HG03064 (cell line): ENCODE data around the gene UGT1A1.

ENCODE experiments used
- ATAC-seq: cut with Tn5 transposase; IDR thresholded peaks from one replicate; pipeline ENCODE4 v1.9.1; 2021; ENCODE audit warnings: low read depth; ENCODE audit not compliant: unreplicated experiment

Gene UGT1A1

DNA sequence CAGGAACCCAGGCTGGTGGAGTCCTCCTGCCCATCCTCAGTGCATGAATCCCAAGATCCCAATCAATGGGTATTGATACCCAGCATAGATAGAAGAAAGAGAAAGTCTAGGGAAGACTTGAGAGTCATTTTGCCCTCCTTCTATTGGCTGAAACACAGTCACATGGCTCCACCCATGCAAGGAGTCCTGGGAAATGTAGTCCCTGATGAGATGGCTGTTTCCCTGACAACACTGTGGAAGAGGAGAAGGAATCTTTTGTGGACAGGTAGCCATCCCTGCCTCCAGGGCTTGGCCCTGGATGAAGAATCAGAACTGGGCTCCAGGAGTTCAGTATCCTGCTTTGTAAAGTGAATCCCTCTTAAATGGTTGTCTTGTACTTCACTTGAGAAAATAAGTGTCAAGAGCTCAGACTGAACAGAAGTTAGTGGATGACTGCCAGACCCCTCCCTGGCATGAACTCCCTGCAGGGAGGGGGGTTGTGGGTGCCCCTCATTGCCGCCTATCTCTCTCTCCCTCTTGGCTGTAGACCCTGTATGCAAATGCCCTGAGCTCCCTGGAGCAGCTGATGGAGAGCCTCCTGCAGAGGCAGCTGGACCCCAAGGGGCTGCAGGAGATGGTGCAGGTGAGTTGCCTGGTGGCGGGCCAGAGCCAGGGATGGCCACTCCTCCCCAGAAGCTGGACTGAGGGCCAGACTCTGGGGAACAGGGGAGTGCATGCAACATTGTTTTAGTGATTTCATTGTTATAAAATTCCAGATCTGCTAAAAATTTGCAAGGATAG lies 54.2 kb downstream of the UGT1A1 start:
- no peak for ATAC-seq

DNA sequence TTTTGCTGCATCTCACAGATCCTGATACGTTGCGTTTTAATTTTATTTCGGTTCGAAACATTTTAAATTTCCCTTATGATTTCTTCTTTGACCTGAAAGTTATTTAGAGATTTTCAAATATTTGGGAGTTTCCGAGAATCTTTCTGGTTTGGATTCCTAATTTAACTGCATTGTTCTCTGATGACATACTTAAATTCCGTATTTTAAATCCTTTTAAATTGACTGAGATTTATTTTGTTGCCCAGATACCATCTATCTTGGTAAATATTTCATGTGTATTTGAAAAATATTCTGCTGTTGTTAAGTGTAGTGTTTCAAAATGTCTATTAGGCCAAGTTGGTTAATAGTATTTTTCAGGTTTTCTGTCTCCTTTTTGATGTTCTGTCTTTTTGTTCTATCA lies 55.8 kb downstream of the UGT1A1 start:
- no peak for ATAC-seq

DNA sequence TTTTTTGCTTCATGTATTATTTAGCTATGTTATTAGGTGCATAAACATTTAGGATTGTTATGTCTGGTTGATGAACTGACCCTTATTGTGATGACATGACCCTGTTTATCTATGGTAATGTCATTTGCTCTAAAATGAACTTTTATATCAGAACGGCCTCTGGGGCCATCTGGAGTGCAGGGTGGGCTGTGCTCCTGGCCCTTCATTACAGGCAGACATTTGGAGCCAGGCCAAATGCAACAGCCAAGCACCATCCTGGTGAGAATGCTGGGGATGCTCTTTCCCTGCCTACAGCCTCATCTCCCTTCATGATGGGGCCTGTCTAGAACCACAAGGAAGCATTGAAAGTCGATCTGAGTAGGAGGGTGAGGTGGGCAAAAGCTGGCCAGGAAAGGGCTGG lies 56.3 kb downstream of the UGT1A1 start:
- no peak for ATAC-seq

DNA sequence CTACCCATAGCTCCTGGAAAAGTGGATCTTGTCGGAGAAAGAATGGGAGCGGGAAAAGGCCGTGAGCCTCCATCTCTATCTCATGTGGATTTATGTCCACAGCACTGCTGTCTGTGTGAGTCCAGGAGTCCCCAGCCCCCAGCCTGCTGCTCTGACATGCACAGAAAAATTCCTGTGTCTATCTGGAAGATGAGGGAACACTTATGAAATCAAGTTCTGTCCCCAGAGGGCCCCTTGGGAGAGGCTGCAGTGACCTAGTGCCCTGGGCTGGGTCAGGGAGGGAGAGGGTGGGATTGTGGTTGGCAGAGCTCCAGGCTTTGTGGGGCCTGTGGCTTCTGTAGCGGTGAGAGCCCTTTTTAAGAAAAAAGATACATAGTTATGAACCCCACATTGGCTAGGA lies 56.7 kb downstream of the UGT1A1 start:
- ATAC-seq = no peak

DNA sequence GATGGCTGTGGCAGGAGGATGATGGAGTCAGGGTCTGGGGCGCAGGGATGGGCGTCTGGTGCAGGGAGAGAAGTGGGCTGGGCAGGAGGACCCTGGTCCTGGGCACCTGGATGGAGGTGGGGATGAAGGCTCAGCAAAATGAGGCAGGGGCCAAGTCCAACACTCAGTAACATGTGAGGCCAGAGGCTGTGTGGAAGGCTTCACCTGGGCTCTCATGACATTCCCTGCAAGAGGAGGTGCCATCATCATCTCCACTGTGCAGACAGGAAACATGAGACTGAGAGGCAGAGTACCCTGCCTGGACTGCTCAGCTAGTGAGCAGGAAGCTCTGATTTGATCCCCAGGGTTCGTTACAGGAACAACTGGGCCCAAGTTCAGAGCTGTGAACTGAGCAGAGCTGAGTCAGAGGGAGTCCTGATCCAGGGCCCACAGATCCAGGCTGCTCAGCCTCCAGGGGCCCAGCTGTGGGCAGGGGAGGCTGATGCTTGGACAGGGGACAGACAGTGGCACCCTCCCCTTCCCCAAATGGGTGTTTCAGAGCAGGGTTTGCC lies 57.4 kb downstream of the UGT1A1 start:
- ATAC-seq = no peak

DNA sequence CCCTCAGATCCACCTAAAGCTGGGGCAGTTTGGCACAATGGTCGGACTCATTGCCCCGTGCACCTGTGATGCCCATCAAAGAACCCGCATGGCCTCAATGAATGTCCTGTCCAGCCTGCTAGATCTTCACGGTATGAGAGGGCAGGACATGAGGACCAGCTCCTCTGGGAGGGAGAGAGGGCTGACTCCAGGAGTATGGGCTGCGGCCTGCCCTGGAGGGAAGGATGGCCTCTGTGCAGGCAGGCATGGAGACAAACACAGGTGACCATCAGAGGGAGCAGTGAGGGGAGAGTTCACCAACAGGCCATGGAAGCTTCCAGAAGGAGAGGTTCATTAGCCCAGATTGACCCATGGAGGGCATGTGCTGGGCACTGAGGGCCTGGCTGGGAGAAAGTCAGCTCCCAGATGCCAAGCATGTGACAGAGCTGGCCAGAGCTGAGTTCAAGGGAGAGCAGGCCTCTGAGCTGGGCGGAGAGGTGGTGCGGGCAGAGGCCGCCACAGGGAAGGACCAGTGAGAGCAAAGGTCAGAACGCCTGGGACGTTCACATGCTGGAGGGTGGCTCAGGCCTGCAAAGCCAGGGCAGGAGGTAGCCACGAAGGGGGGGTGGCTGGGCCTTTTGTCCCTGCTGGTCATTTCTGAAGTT lies 58.0 kb downstream of the UGT1A1 start:
- no peak for ATAC-seq

DNA sequence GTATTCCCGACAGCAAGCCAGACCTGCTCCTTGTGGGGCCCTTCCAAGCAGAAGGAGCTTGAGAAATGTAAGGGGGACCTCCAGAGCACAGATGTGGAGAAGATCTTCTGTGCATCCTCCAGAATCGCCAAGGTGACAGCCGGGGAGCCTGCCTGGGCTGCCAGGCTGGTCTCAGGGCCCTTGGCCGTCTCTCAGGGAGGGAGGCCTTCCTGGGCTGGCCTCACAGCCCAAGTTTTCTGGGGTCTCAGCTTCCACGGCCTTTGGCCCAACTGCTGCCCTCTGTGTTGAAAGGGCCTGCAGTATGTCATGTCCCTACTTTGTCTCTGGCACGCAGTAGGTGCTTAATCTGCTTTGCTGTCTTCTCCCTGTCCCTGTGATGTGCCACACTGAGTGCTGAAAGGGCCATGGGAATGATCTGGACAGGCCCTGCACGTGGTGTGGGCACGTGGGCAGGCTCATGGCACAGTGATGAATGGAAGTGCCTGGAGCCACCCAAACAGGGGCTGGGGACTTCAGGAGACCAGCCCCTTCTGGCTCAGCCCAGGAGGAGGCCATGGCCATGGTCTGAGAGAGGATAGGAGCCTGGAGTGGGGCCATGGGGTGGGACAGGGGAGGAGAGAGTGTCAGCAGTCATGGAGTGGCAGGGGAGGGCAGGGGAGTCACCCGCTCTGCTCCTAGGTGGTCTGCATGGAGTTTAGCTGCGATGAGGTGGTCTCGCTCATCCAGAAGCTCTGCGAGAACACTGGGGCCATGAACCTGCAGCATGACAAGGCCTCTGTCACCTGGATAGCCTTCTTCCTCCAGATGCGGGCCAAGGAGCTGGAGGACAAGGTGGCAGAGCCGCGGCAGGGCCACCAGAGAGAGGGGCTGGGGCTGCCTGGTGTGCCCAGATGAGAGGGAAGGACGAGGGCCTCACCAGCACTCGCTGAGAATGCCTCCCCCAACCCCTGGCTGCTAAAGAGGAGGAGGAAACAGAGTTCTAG lies 58.9 kb downstream of the UGT1A1 start:
- no peak for ATAC-seq

DNA sequence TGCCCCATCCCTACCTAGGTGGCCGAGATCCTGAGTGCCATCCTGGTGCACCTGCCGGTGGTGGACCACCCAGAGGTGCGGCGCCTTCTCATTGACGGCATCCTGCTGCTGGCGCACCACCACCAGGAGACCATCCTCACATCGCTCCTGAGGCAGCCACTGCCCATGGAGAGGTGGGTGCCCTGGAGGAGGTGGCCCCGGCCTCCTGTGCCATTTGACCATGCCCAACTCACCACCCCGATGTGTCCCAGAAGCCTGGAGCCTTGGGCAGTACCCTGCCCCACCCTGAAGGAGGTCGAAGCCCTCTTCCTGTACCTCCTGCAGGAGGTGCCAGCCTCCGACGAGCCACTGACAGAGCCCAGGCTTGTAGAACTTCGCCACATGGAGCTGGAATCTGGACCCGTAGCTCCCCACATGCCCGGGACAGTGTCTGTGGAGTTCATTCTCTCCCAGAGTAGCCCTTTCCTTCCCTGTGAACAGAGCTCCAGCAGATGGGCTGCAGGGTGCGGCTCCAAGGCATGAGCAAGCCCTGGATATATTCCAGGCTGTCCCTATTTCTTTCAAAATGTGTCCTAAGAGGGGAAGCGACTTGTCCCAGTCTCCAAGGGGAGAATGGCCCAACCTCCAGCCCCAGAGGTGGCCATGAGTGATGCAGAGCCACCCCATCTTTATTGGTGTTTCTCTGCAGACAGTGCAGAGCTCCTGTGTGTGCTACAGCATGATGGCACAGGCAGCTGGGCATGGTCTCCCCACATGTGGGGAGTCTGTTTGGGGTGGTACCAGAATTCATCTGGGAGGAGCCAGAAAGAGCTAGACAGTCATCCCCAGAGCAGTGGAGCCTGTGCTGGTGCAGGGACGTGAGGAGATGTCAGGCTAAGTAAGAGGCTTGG lies 60.1 kb downstream of the UGT1A1 start:
- no peak for ATAC-seq

DNA sequence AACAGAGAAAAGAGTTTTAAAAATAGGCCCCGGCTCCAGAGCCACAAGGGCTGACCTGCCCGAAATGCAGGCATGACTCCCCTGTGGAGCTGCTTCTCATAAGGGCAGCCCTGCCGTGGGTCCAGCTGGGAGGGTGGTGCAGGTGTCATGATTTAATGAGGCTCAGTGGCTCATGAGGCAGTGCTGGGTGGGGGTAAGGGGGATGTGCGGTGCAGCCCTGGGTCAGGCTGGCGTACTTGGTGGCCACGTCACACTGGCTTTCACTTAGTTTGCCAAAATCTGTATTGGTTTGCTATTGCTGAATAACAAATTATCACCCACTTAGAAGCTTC lies 60.7 kb downstream of the UGT1A1 start:
- no peak for ATAC-seq

DNA sequence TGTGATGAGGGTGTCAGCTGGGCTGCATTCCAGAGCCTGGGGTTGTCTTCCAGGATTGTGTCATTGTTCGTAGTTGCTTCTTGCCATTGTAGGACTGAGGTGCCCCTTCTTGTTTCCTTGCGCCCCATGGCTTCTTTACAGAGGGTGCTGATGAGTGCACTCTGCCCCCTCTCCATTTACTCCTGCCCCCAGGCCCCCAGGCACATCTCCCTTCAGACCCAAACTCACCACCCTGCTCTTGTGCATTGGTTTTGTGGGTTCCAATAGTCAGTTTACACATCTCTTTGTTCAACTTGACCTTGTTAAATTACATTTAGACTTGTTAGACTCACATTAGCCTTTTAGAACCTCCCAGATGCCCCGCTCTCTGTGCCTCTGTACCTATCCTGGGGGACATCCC lies 61.1 kb downstream of the UGT1A1 start:
- no peak for ATAC-seq

DNA sequence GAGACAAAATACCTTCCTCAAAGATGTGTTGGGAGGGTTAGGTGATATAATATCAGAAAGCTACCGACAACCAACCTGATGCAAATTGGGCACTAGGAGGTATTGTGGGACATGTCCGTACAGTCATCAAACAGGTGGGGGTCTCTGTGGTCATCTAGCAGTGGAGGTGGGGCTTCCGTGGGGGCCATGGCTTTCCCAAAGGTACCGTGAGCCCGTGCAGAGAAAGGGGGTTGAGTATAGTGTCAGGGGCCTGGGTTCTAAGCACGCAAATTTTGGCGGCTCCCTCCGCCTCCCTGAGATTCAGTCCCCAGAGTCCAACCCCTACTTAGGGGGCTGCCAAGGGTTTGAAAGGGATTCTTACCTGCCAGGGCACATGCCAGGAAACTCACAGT lies 61.6 kb downstream of the UGT1A1 start:
- ATAC-seq = no peak

DNA sequence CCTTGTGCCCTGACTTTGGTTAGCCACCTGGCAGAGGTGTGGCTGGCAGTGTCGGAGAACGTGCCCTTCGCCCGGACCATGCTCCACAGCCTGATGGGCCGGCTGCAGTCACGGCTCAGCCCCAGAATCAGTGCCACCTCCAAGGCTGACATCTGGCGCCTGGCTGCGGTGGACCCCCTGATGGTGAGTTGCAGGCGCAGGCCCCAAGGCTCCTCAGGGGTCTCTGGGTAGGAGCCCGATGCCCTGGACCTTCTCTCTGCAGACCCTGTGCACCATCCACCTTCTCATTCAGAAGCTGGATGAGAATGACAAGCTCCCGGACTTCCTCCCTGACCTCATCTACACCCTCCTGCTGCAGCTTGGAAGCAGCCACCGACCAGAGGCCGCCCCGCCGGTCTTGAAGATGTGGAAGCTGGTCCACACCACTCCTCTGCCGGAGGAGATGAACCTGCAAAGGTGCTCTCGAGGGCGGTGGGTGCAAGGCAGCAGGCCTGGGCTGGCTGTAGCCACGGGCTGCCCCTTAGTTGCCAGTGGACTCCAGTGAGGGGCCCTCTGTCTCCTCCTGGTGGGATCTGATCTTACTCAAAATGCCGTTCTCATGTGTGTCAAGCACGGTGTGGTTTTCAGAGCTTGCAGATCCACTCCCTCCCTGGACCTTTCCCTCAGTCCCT lies 62.2 kb downstream of the UGT1A1 start:
- no peak for ATAC-seq
